Mesendoderm (in vitro differentiated cells): ENCODE data around the gene DLX2.

Experiments
- DNase-seq: peaks from one replicate; pipeline ENCODE4 v3.0.0; 2013
- H2AK5ac ChIP-seq: 2 replicates; pipeline ENCODE4 v1.6.1; 2013; ENCODE audit warnings: low read length, inconsistent platforms
- H2BK120ac ChIP-seq: 2 replicates; pipeline ENCODE4 v1.6.1; 2013; ENCODE audit warnings: low read depth, mild to moderate bottlenecking, low read length, moderate library complexity, mixed read lengths
- H2BK15ac ChIP-seq: replicated peaks from 2 replicates; pipeline ENCODE4 v1.6.1; 2013; ENCODE audit warnings: low read depth, mild to moderate bottlenecking, moderate library complexity
- H2BK5ac ChIP-seq: 2 replicates; pipeline ENCODE4 v1.6.1; 2013; ENCODE audit warnings: low read length, inconsistent platforms
- H3K18ac ChIP-seq: 2 replicates; pipeline ENCODE4 v1.6.1; 2013; ENCODE audit warnings: mild to moderate bottlenecking, low read length, mixed read lengths
- H3K23ac ChIP-seq: one replicate; pipeline ENCODE4 v1.6.1; 2013; ENCODE audit warnings: low read length
- H3K27ac ChIP-seq: 2 replicates; pipeline ENCODE4 v1.5.1; 2013; ENCODE audit warnings: low read depth, mild to moderate bottlenecking, inconsistent platforms, low read length, moderate library complexity
- H3K27me3 ChIP-seq: 2 replicates; pipeline ENCODE4 v1.6.1; 2013; ENCODE audit warnings: low read length, control low read depth, mild to moderate bottlenecking, inconsistent platforms; ENCODE audit not compliant: insufficient read depth, poor library complexity
- H3K36me3 ChIP-seq: 2 replicates; pipeline ENCODE4 v1.6.1; 2013; ENCODE audit warnings: low read length, inconsistent platforms; ENCODE audit not compliant: control insufficient read depth, insufficient read depth
- H3K4ac ChIP-seq: one replicate; pipeline ENCODE4 v1.6.1; 2013; ENCODE audit warnings: low read depth, mild to moderate bottlenecking, low read length, moderate library complexity
- H3K4me1 ChIP-seq: 2 replicates; pipeline ENCODE4 v1.6.1; 2013; ENCODE audit warnings: low read depth, low read length, inconsistent platforms; ENCODE audit not compliant: control insufficient read depth
- H3K4me2 ChIP-seq: 2 replicates; pipeline ENCODE4 v1.6.1; 2013; ENCODE audit warnings: low read length
- H3K4me3 ChIP-seq: 2 replicates; pipeline ENCODE4 v1.5.1; 2013; ENCODE audit warnings: mild to moderate bottlenecking, low read length
- H3K56ac ChIP-seq: one replicate; pipeline ENCODE4 v1.6.1; 2013; ENCODE audit warnings: low read length
- H3K79me1 ChIP-seq: 2 replicates; pipeline ENCODE4 v1.6.1; 2013; ENCODE audit warnings: low read length, inconsistent platforms
- H3K79me2 ChIP-seq: 2 replicates; pipeline ENCODE4 v1.6.1; 2013; ENCODE audit warnings: mild to moderate bottlenecking, low read length; ENCODE audit not compliant: control insufficient read depth, insufficient read depth
- H3K9ac ChIP-seq: 2 replicates; pipeline ENCODE4 v1.6.1; 2013; ENCODE audit warnings: low read length, inconsistent platforms
- H4K5ac ChIP-seq: one replicate; pipeline ENCODE4 v1.6.1; 2013; ENCODE audit warnings: low read length
- H4K8ac ChIP-seq: one replicate; pipeline ENCODE4 v1.6.1; 2013; ENCODE audit warnings: low read depth, mild to moderate bottlenecking, control low read depth, low read length, moderate library complexity
- WGBS: extraction: QIAGEN DNeasy Blood & Tissue Kit; methylation state at CpG from one replicate; pipeline ENCODE4 v1.1.7; 2013; ENCODE audit warnings: low lambda C conversion rate, missing lambda C conversion rate; ENCODE audit not compliant: insufficient coverage; ENCODE audit errors: extremely low coverage; 5-methylcytosine and 5-hydroxymethylcytosine counted together

The DLX2 gene

GRCh38 chr2:172099472-172100079 is 3.1 kb downstream of the DLX2 start:
- Histone ChIP-seq H3K27me3 (peaks cover 33% of the 10 kb centered on the region), H2BK15ac (no peak overlapping the region), H2AK5ac (no peak overlapping the region), H3K27ac (no peak overlapping the region), H3K79me2 (no peaks in the 10 kb centered on the region), H3K36me3 (no peaks in the 10 kb centered on the region), H3K23ac (no peak overlapping the region), H4K5ac (no peak overlapping the region), H3K4me1 (peaks cover 6% of the 10 kb centered on the region), H3K79me1 (no peaks in the 10 kb centered on the region), H3K56ac (no peak overlapping the region), H4K8ac (no peak overlapping the region), H2BK5ac (no peak overlapping the region), H3K18ac (no peak overlapping the region), H3K4me2 (no peak overlapping the region), H3K4ac (no peak overlapping the region), H3K9ac (no peak overlapping the region), H2BK120ac (no peak overlapping the region), H3K4me3 (no peak overlapping the region)
- WGBS, result no CpG with 5 or more reads among the region's 13 CpGs
- DNase-seq, result no peak

- no peaks in the 10 kb centered on the region for H3K36me3 ChIP-seq
- no peak overlapping the region for H3K18ac ChIP-seq
- H3K79me2 ChIP-seq, result no peaks in the 10 kb centered on the region
- peak; percentile 85 for DNase-seq
- H3K27me3 ChIP-seq, result peaks cover 38% of the 10 kb centered on the region
- H3K4me3 ChIP-seq, result no peak overlapping the region
- no peak overlapping the region for H2BK120ac ChIP-seq
- H4K5ac ChIP-seq, result no peak overlapping the region
- H2BK5ac ChIP-seq, result no peak overlapping the region
- peaks cover 6% of the 10 kb centered on the region for H3K4me1 ChIP-seq
- no peak overlapping the region for H2BK15ac ChIP-seq
- H3K79me1 ChIP-seq, result no peaks in the 10 kb centered on the region
- H3K9ac ChIP-seq, result no peak overlapping the region
- no peak overlapping the region for H3K27ac ChIP-seq
- peak overlapping the region; percentile 36 for H3K4me2 ChIP-seq
- H3K23ac ChIP-seq, result no peak overlapping the region
- no peak overlapping the region for H4K8ac ChIP-seq
- H3K4ac ChIP-seq, result no peak overlapping the region
- H2AK5ac ChIP-seq, result no peak overlapping the region
- no CpG with 5 or more reads among the region's 61 CpGs for WGBS
- no peak overlapping the region for H3K56ac ChIP-seq
Observed at GRCh38 chr2:172098650-172099471, 3.8 kb downstream of the DLX2 start.

GRCh38 chr2:172098287-172098649 is 4.4 kb downstream of the DLX2 start:
- H3K79me2 ChIP-seq, result no peaks in the 10 kb centered on the region
- no peak overlapping the region for H4K5ac ChIP-seq
- no peak overlapping the region for H3K23ac ChIP-seq
- no peak overlapping the region for H2BK5ac ChIP-seq
- no peak overlapping the region for H3K4me3 ChIP-seq
- no peak overlapping the region for H2BK15ac ChIP-seq
- peaks cover 42% of the 10 kb centered on the region for H3K27me3 ChIP-seq
- WGBS, result no CpG with 5 or more reads among the region's 1 CpG
- no peak overlapping the region for H2BK120ac ChIP-seq
- DNase-seq, result peak; percentile 47
- no peak overlapping the region for H2AK5ac ChIP-seq
- H3K27ac ChIP-seq, result no peak overlapping the region
- H3K18ac ChIP-seq, result no peak overlapping the region
- no peak overlapping the region for H3K9ac ChIP-seq
- H3K4me2 ChIP-seq, result no peak overlapping the region
- no peaks in the 10 kb centered on the region for H3K79me1 ChIP-seq
- H3K4me1 ChIP-seq, result peaks cover 6% of the 10 kb centered on the region
- no peak overlapping the region for H4K8ac ChIP-seq
- no peaks in the 10 kb centered on the region for H3K36me3 ChIP-seq
- H3K56ac ChIP-seq, result no peak overlapping the region
- H3K4ac ChIP-seq, result no peak overlapping the region

GRCh38 chr2:172097557-172098131 is 5.1 kb downstream of the DLX2 start:
- peaks cover 6% of the 10 kb centered on the region for H3K4me1 ChIP-seq
- H3K4me2 ChIP-seq, result no peak overlapping the region
- no peak overlapping the region for H2BK15ac ChIP-seq
- DNase-seq, result peak; percentile 38
- no peaks in the 10 kb centered on the region for H3K79me2 ChIP-seq
- H3K9ac ChIP-seq, result no peak overlapping the region
- no peak overlapping the region for H2AK5ac ChIP-seq
- H4K8ac ChIP-seq, result no peak overlapping the region
- no peak overlapping the region for H4K5ac ChIP-seq
- peaks cover 48% of the 10 kb centered on the region for H3K27me3 ChIP-seq
- H2BK120ac ChIP-seq, result no peak overlapping the region
- no peak overlapping the region for H3K27ac ChIP-seq
- H3K79me1 ChIP-seq, result no peaks in the 10 kb centered on the region
- no peak overlapping the region for H2BK5ac ChIP-seq
- no peak overlapping the region for H3K4me3 ChIP-seq
- WGBS, result no CpG with 5 or more reads among the region's 9 CpGs
- no peak overlapping the region for H3K4ac ChIP-seq
- H3K36me3 ChIP-seq, result no peaks in the 10 kb centered on the region
- H3K56ac ChIP-seq, result no peak overlapping the region
- H3K23ac ChIP-seq, result no peak overlapping the region
- no peak overlapping the region for H3K18ac ChIP-seq

GRCh38 chr2:172096626-172097547 is 5.8 kb downstream of the DLX2 start:
- Histone ChIP-seq H4K5ac (no peak overlapping the region), H2BK120ac (no peak overlapping the region), H2AK5ac (no peak overlapping the region), H3K36me3 (no peaks in the 10 kb centered on the region), H3K18ac (peak overlapping the region; percentile 41), H3K4me2 (peak overlapping the region; percentile 85), H3K4ac (no peak overlapping the region), H2BK15ac (no peak overlapping the region), H3K79me2 (no peaks in the 10 kb centered on the region), H4K8ac (no peak overlapping the region), H3K27ac (no peak overlapping the region), H2BK5ac (no peak overlapping the region), H3K56ac (peak overlapping the region; percentile 44), H3K23ac (no peak overlapping the region), H3K4me3 (peak overlapping the region; percentile 12), H3K27me3 (peaks cover 55% of the 10 kb centered on the region), H3K9ac (peak overlapping the region; percentile 48), H3K4me1 (peaks cover 6% of the 10 kb centered on the region), H3K79me1 (no peaks in the 10 kb centered on the region)
- no CpG with 5 or more reads among the region's 55 CpGs for WGBS
- peak; percentile 73 for DNase-seq
